ENCODE results near the gene KATNAL1. TPM values are rescaled to one million over a fixed set of nuclear protein-coding genes. Genes with fewer than 3 reads are reported as not detected.
"Not testable (repeated sequence)": the region's sequence is repeated elsewhere in the genome, so short reads cannot be mapped to it uniquely, and the experiment has no call there.

Gene KATNAL1
- total RNA-seq, 1 donor from 2014 or later, result 10.8 TPM

DNA sequence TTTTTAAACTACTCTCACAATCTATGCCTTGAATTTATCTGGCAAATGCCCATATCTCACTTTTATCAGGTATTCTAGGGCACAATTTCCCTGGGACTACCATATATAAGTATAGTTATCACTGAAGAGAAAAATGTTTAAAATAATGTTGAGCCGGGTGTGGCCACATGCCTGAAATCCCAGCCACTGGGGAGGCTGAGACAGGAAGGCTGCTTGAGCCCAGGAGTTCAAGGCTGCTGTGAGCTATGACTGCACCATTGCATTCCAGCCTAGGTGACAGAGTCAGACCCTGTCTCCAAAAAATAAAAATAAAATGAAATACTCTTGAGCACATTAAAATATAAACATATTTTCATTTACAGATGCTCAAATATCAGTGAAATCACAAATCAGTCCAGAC, 4.1 kb downstream of the KATNAL1 start:
- Mint-ChIP-seq H3K4me3 (ENCODE audit: low read depth) (no peak overlapping the region), H3K27me3 (ENCODE audit: low read depth) (no peaks in the 10 kb centered on the region), H3K9me3 (no peaks in the 10 kb centered on the region), H3K4me1 (ENCODE audit: low read depth) (peaks cover 33% of the 10 kb centered on the region), H3K36me3 (ENCODE audit: low read depth) (peaks cover 4% of the 10 kb centered on the region), H3K27ac (no peak overlapping the region)
- DNase-seq (ENCODE audit: low spot score), result no peak
- intact Hi-C loops (cut with micrococcal nuclease), result loop anchor here (10.0 kb wide), 2 partner anchors 122 to 458 kb away; partner anchors contain the start of gene UBE2L5

- Mint-ChIP-seq H3K4me3 (ENCODE audit: low read depth) (no peak overlapping the region), H3K27ac (no peak overlapping the region), H3K4me1 (ENCODE audit: low read depth) (peaks cover 33% of the 10 kb centered on the region), H3K27me3 (ENCODE audit: low read depth) (no peaks in the 10 kb centered on the region), H3K9me3 (no peaks in the 10 kb centered on the region), H3K36me3 (ENCODE audit: low read depth) (peaks cover 4% of the 10 kb centered on the region)
- intact Hi-C loops (cut with micrococcal nuclease), result loop anchor here (10.0 kb wide), 2 partner anchors 123 to 457 kb away; partner anchors contain the start of gene UBE2L5
- DNase-seq (ENCODE audit: low spot score), result no peak
Observed at GRCh38 chr13:30301827-30302226, 5.5 kb downstream of the KATNAL1 start.

DNA sequence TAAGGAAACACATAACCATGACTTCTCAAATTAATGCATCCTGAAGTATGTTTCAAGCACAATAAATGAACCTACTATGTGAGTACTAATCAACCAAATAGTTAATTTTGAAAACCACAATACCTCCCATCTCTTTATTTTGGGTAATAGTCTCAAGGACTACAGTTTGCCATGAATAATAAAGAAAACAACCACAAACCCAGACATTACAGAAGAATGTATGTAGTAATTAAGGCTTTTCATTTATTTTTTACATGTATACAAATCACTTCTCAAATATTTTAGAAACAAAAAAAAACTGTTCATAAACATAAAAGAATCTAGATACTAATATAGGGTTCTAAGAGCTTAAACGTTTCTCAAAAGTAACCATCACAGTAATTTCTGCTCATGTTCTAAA, 6.8 kb downstream of the KATNAL1 start:
- Mint-ChIP-seq H3K27ac (no peak overlapping the region), H3K4me1 (ENCODE audit: low read depth) (peaks cover 27% of the 10 kb centered on the region), H3K9me3 (no peaks in the 10 kb centered on the region), H3K4me3 (ENCODE audit: low read depth) (no peak overlapping the region), H3K36me3 (ENCODE audit: low read depth) (peaks cover 7% of the 10 kb centered on the region), H3K27me3 (ENCODE audit: low read depth) (no peaks in the 10 kb centered on the region)
- DNase-seq (ENCODE audit: low spot score), result no peak
- intact Hi-C loops (cut with micrococcal nuclease), result loop anchor here (10.0 kb wide), 2 partner anchors 124 to 456 kb away; partner anchors contain the start of gene UBE2L5

GRCh38 chr13:30299786-30300185, 7.6 kb downstream of the KATNAL1 start:
- DNase-seq (ENCODE audit: low spot score), result no peak
- Mint-ChIP-seq H3K9me3 (no peaks in the 10 kb centered on the region), H3K4me1 (ENCODE audit: low read depth) (peaks cover 19% of the 10 kb centered on the region), H3K36me3 (ENCODE audit: low read depth) (peaks cover 10% of the 10 kb centered on the region), H3K27ac (no peak overlapping the region), H3K27me3 (ENCODE audit: low read depth) (no peaks in the 10 kb centered on the region), H3K4me3 (ENCODE audit: low read depth) (no peak overlapping the region)
- intact Hi-C loops (cut with micrococcal nuclease), result loop anchor here (10.0 kb wide), 2 partner anchors 125 to 455 kb away; partner anchors contain the start of gene UBE2L5

GRCh38 chr13:30295116-30295515, 12.2 kb downstream of the KATNAL1 start:
- Mint-ChIP-seq H3K9me3 (no peaks in the 10 kb centered on the region), H3K36me3 (ENCODE audit: low read depth) (peaks cover 10% of the 10 kb centered on the region), H3K27me3 (ENCODE audit: low read depth) (no peaks in the 10 kb centered on the region), H3K4me1 (ENCODE audit: low read depth) (peaks cover 4% of the 10 kb centered on the region), H3K27ac (no peak overlapping the region), H3K4me3 (ENCODE audit: low read depth) (no peak overlapping the region)
- no peak for DNase-seq (ENCODE audit: low spot score)
- intact Hi-C loops (cut with micrococcal nuclease), result no loop called here

- intact Hi-C loops (cut with micrococcal nuclease), result no loop called here
- H3K9me3 Mint-ChIP-seq, result no peaks in the 10 kb centered on the region
- H3K4me1 Mint-ChIP-seq (ENCODE audit: low read depth), result peaks cover 2% of the 10 kb centered on the region
- DNase-seq (ENCODE audit: low spot score), result no peak
- no peak overlapping the region for H3K27ac Mint-ChIP-seq
- H3K4me3 Mint-ChIP-seq (ENCODE audit: low read depth), result no peak overlapping the region
- peaks cover 7% of the 10 kb centered on the region for H3K36me3 Mint-ChIP-seq (ENCODE audit: low read depth)
- H3K27me3 Mint-ChIP-seq (ENCODE audit: low read depth), result no peaks in the 10 kb centered on the region
Observed at GRCh38 chr13:30294004-30294403, 13.3 kb downstream of the KATNAL1 start.

DNA sequence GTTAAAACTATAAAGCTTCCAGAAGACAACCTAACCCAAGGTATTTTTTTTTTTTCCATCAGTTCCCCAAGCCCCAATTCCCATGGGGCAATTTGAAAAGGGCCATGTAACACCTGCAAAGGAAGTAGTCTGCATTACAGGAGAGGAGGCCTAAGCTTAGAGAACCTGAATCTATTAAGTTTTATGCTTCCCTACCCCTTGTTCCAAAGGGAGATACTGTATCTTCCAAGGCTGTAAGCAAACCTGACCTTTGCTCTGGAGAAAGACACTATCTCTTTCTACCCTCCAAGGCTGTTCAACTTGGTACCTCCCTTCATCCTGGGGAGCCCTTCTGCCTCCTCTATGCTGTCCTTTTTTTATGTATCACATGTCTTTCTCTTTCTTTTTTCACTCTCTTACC, 15.0 kb downstream of the KATNAL1 start:
- Mint-ChIP-seq H3K4me3 (ENCODE audit: low read depth) (no peak overlapping the region), H3K9me3 (no peaks in the 10 kb centered on the region), H3K36me3 (ENCODE audit: low read depth) (peaks cover 7% of the 10 kb centered on the region), H3K27me3 (ENCODE audit: low read depth) (no peaks in the 10 kb centered on the region), H3K4me1 (ENCODE audit: low read depth) (peaks cover 2% of the 10 kb centered on the region), H3K27ac (no peak overlapping the region)
- intact Hi-C loops (cut with micrococcal nuclease), result no loop called here
- DNase-seq (ENCODE audit: low spot score), result no peak

DNA sequence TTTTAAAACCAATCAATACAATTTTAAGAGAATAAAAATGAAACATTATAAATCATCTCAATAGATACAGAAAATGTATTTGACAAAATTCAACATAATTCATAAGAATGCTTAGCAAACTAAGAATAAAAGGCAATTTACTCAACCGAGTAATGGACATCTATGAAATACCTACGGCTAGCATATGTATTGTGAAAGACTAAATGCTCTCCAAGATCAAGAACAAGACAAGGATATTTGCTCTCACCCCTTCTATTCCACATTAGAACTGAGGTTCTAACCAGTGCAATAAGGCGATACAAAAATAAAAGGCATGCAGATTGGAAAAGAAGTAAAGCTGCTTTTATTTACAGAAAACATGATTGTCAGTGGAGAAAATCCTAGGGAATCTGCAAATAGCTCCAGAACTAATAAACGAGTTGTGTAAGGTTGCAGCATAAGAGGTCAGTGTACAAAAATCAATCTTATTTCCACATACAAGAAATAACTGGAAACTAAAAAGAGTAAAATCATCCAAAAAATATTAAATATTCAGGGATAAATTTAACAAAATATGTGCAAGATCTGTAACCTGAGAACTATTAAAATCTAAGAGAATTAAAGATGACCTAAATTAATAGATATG, 16.4 kb downstream of the KATNAL1 start:
- H3K27ac Mint-ChIP-seq, result no peak overlapping the region
- peaks cover 2% of the 10 kb centered on the region for H3K4me1 Mint-ChIP-seq (ENCODE audit: low read depth)
- no peak overlapping the region for H3K4me3 Mint-ChIP-seq (ENCODE audit: low read depth)
- no peaks in the 10 kb centered on the region for H3K27me3 Mint-ChIP-seq (ENCODE audit: low read depth)
- DNase-seq (ENCODE audit: low spot score), result no peak
- peaks cover 5% of the 10 kb centered on the region for H3K9me3 Mint-ChIP-seq
- intact Hi-C loops (cut with micrococcal nuclease), result no loop called here
- peaks cover 11% of the 10 kb centered on the region for H3K36me3 Mint-ChIP-seq (ENCODE audit: low read depth)

DNA sequence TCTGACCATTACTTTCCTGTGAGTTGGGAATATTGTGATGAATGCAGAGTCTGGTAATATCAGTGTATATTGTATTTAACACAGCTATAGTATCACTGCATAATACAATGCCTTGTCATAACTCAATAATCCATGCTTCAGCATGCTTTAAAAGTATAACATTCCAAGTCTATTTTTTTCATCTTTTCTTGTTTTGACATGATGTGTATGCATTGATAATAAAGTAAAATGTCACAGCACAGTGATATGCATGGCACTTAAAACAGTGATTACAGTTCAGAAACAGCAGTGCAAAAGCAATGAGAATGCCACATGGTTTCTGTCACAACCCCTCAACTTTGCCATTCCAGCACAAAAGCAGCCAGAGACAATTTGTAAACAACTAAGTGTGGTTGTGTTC, 17.8 kb downstream of the KATNAL1 start:
- Mint-ChIP-seq H3K27ac (no peak overlapping the region), H3K4me3 (ENCODE audit: low read depth) (no peak overlapping the region), H3K36me3 (ENCODE audit: low read depth) (peaks cover 20% of the 10 kb centered on the region), H3K4me1 (ENCODE audit: low read depth) (peaks cover 2% of the 10 kb centered on the region), H3K9me3 (peaks cover 17% of the 10 kb centered on the region), H3K27me3 (ENCODE audit: low read depth) (no peaks in the 10 kb centered on the region)
- intact Hi-C loops (cut with micrococcal nuclease), result no loop called here
- DNase-seq (ENCODE audit: low spot score), result no peak

- DNase-seq (ENCODE audit: low spot score), result not testable (repeated sequence)
Observed at GRCh38 chr13:30286059-30286458, 21.3 kb downstream of the KATNAL1 start.

DNA sequence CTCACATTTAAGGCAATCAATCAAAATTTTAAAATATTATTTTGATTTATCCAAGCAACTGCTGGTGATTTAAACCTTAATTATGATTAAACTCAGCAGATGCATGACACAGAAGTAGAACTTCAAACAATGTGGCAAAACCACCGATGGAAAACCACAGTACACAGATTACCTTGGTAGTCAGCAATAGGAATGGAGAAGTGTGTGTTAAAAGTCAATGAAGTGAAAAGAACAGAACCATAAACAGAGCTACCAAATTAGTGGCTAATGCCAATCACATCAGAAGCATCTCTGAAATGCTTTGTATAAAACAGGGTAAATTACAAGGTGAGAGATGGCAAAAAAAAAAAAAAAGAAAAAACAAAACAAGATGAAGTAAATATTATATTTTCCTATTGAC, 31.2 kb downstream of the KATNAL1 start:
- Mint-ChIP-seq H3K4me3 (ENCODE audit: low read depth) (no peak overlapping the region), H3K27ac (no peak overlapping the region), H3K4me1 (ENCODE audit: low read depth) (peaks cover 8% of the 10 kb centered on the region), H3K9me3 (peaks cover 7% of the 10 kb centered on the region), H3K36me3 (ENCODE audit: low read depth) (peaks cover 33% of the 10 kb centered on the region), H3K27me3 (ENCODE audit: low read depth) (no peaks in the 10 kb centered on the region)
- DNase-seq (ENCODE audit: low spot score), result no peak
- intact Hi-C loops (cut with micrococcal nuclease), result no loop called here

More at GRCh38 chr13:30286059-30286458, 21.3 kb downstream of the KATNAL1 start:
- Mint-ChIP-seq H3K9me3 (peaks cover 17% of the 10 kb centered on the region), H3K36me3 (ENCODE audit: low read depth) (peaks cover 24% of the 10 kb centered on the region)
- H3K27ac Mint-ChIP-seq; H3K27me3 Mint-ChIP-seq (ENCODE audit: low read depth); H3K4me1 Mint-ChIP-seq (ENCODE audit: low read depth); H3K4me3 Mint-ChIP-seq (ENCODE audit: low read depth); intact Hi-C loops (cut with micrococcal nuclease): not testable (repeated sequence)

GRCh38 chr13:30274083-30274482, 33.3 kb downstream of the KATNAL1 start:
- Mint-ChIP-seq H3K9me3 (peaks cover 7% of the 10 kb centered on the region), H3K27me3 (ENCODE audit: low read depth) (no peaks in the 10 kb centered on the region), H3K27ac (no peak overlapping the region), H3K4me3 (ENCODE audit: low read depth) (no peak overlapping the region), H3K36me3 (ENCODE audit: low read depth) (peaks cover 33% of the 10 kb centered on the region), H3K4me1 (ENCODE audit: low read depth) (peaks cover 8% of the 10 kb centered on the region)
- DNase-seq (ENCODE audit: low spot score), result no peak
- intact Hi-C loops (cut with micrococcal nuclease), result no loop called here

DNA sequence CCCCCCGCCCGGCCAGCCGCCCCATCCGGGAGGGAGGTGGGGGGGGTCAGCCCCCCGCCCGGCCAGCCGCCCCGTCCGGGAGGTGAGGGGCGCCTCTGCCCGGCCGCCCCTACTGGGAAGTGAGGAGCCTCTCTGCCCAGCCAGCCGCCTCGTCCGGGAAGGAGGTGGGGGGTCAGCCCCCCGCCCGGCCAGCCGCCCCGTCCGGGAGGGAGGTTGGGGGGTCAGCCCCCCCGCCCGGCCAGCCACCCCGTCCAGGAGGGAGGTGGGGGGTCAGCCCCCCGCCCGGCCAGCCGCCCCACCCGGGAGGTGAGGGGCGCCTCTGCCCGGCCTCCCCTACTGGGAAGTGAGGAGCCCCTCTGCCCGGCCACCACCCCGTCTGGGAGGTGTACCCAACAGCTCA, 37.3 kb downstream of the KATNAL1 start:
- H3K27ac Mint-ChIP-seq; intact Hi-C loops (cut with micrococcal nuclease); DNase-seq (ENCODE audit: low spot score); H3K9me3 Mint-ChIP-seq; H3K4me3 Mint-ChIP-seq (ENCODE audit: low read depth); H3K4me1 Mint-ChIP-seq (ENCODE audit: low read depth); H3K27me3 Mint-ChIP-seq (ENCODE audit: low read depth): not testable (repeated sequence)
- peaks cover 27% of the 10 kb centered on the region for H3K36me3 Mint-ChIP-seq (ENCODE audit: low read depth)

All from activated T-helper 2 cell treated with anti-CD3 and anti-CD28 coated beads, Interferon-gamma antibody, Interleukin-2, Interleukin-4, amounts not matched to agents 10 μg/mL and 5 μg/mL and 100 μg/mL, durations not matched to agents 14 hours and 24 hours and 36 hours (primary cell).